ENCODE data around the gene FYB2.

FYB2 gene

GRCh38 chr1:56709269-56709880 lies 109.8 kb downstream of the FYB2 start:
- DNase-seq, result peak; percentile 1

GRCh38 chr1:56707379-56707778 lies 111.8 kb downstream of the FYB2 start:
- no peak for DNase-seq

- no peak for DNase-seq
Observed at GRCh38 chr1:56703747-56704146, 115.5 kb downstream of the FYB2 start.

GRCh38 chr1:56696663-56697062 lies 122.5 kb downstream of the FYB2 start:
- no peak for DNase-seq

- no peak for DNase-seq
Observed at GRCh38 chr1:56688522-56689026, 130.6 kb downstream of the FYB2 start.

GRCh38 chr1:56686169-56686568 lies 133.0 kb downstream of the FYB2 start:
- DNase-seq, result no peak

GRCh38 chr1:56683569-56683968 lies 135.6 kb downstream of the FYB2 start:
- no peak for DNase-seq

- DNase-seq, result no peak
Observed at GRCh38 chr1:56676571-56677035, 142.6 kb downstream of the FYB2 start.

- no peak for DNase-seq
Observed at GRCh38 chr1:56675763-56676162, 143.4 kb downstream of the FYB2 start.

- no peak for DNase-seq
Observed at GRCh38 chr1:56672579-56672978, 146.6 kb downstream of the FYB2 start.

GRCh38 chr1:56671542-56671941 lies 147.7 kb downstream of the FYB2 start:
- DNase-seq, result no peak

GRCh38 chr1:56671085-56671484 lies 148.1 kb downstream of the FYB2 start:
- DNase-seq, result no peak

GRCh38 chr1:56670350-56670749 lies 148.9 kb downstream of the FYB2 start:
- no peak for DNase-seq

Data from central memory CD4-positive, alpha-beta T cell (primary cell).